OCI-LY3 (cell line): ENCODE results near the gene YBX1.

Experiments
- CTCF ChIP-seq: fragments of 200-600, 300-600 bp; sonication (generic); IDR thresholded peaks from 2 replicates; pipeline ENCODE4 v1.5.1; 2014; ENCODE audit warnings: antibody characterized with exemption, low read length, low read depth
- EZH2phosphoT487 ChIP-seq: fragments of 200-600 bp; shearing (Covaris generic); IDR thresholded peaks from 2 replicates; pipeline ENCODE4 v1.6.1; 2018; ENCODE audit warnings: antibody characterized with exemption, mixed run types, low read depth

- TF ChIP-seq CTCF (no peak), EZH2phosphoT487 (no peak)
These were observed 53.9 kb downstream of the YBX1 start for GRCh38 chr1:42736152-42736551.
